Measurements from ENCODE around the gene AGAP6.
"Not testable (repeated sequence)": the region's sequence is repeated elsewhere in the genome, so short reads cannot be mapped to it uniquely, and the experiment has no call there.

Gene AGAP6

GRCh38 chr10:50055494-50056292 is 67.5 kb downstream of the AGAP6 start:
- not testable (repeated sequence) for H3K4me1 ChIP-seq (ENCODE audit: low read length); H3K9ac ChIP-seq (ENCODE audit: low read length); H4K20me1 ChIP-seq (ENCODE audit: insufficient read depth, low read length); H3K27me3 ChIP-seq (ENCODE audit: low read depth, low read length); H2AFZ ChIP-seq (ENCODE audit: low read depth, low read length); H3K9me3 ChIP-seq (ENCODE audit: insufficient read depth, low read length); H3K27ac ChIP-seq (ENCODE audit: low read length); H3K36me3 ChIP-seq (replicated peaks; ENCODE audit: low read depth, low read length); H3K4me3 ChIP-seq (ENCODE audit: low read length); H3K79me2 ChIP-seq (ENCODE audit: low read length); H3K4me2 ChIP-seq (ENCODE audit: low read length)

DNA sequence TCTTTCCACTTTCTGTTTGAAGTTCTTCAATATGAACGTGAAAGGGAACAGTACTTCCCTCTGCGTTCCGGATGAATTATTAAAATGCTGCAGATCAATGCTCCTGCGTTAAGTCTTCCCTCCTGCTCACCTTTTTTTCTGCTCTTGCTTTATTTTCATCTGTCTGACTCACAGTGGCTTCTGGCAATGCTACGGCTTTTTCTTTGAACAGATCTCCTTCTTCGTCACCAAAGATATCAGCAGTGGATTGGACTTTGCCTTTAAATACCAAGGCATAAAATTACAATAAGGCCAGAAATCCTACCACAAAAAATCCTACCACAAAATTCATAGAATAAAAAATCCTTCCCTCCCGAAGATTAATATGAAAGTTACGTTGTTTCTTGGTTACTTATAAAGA is 68.4 kb downstream of the AGAP6 start:
- not testable (repeated sequence) for H3K36me3 ChIP-seq (replicated peaks; ENCODE audit: low read depth, low read length); H3K4me3 ChIP-seq (ENCODE audit: low read length); H3K4me1 ChIP-seq (ENCODE audit: low read length); H3K27me3 ChIP-seq (ENCODE audit: low read depth, low read length); H2AFZ ChIP-seq (ENCODE audit: low read depth, low read length); H3K27ac ChIP-seq (ENCODE audit: low read length); H3K4me2 ChIP-seq (ENCODE audit: low read length); H3K9ac ChIP-seq (ENCODE audit: low read length); H3K9me3 ChIP-seq (ENCODE audit: insufficient read depth, low read length); H4K20me1 ChIP-seq (ENCODE audit: insufficient read depth, low read length); H3K79me2 ChIP-seq (ENCODE audit: low read length)

- H2AFZ ChIP-seq (ENCODE audit: low read depth, low read length); H4K20me1 ChIP-seq (ENCODE audit: insufficient read depth, low read length); H3K9me3 ChIP-seq (ENCODE audit: insufficient read depth, low read length); H3K4me1 ChIP-seq (ENCODE audit: low read length); H3K27me3 ChIP-seq (ENCODE audit: low read depth, low read length); H3K36me3 ChIP-seq (replicated peaks; ENCODE audit: low read depth, low read length); H3K4me2 ChIP-seq (ENCODE audit: low read length); H3K4me3 ChIP-seq (ENCODE audit: low read length); H3K9ac ChIP-seq (ENCODE audit: low read length); H3K79me2 ChIP-seq (ENCODE audit: low read length); H3K27ac ChIP-seq (ENCODE audit: low read length): not testable (repeated sequence)
These were observed 70.5 kb downstream of the AGAP6 start for GRCh38 chr10:50058727-50059126.

DNA sequence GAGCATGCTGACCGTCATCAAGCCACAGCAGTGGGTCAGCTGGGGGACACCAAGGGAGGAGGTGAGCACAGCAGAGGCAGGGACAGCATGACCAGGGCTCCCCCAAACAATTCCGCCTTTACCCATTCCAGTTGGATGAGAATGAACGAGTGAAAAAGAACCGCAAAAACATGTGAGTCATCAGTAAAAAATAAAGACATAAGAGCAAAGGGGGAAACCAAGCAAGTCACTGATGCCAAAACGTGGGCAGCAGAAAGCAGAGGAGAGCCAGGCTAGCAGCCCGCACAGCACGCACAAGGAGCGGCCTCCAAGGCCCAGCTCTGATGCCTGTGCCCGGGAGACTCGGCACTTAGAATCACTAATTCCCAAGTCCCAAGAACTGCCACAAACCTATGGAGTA is 71.7 kb downstream of the AGAP6 start:
- H3K79me2 ChIP-seq (ENCODE audit: low read length); H3K27ac ChIP-seq (ENCODE audit: low read length); H4K20me1 ChIP-seq (ENCODE audit: insufficient read depth, low read length); H3K27me3 ChIP-seq (ENCODE audit: low read depth, low read length); H3K4me1 ChIP-seq (ENCODE audit: low read length); H3K9me3 ChIP-seq (ENCODE audit: insufficient read depth, low read length); H3K36me3 ChIP-seq (replicated peaks; ENCODE audit: low read depth, low read length); H3K4me3 ChIP-seq (ENCODE audit: low read length); H3K4me2 ChIP-seq (ENCODE audit: low read length); H2AFZ ChIP-seq (ENCODE audit: low read depth, low read length); H3K9ac ChIP-seq (ENCODE audit: low read length): not testable (repeated sequence)
